GM21423 (cell line): ENCODE measurements around the gene CAMP.
"Not testable (repeated sequence)": the region's sequence is repeated elsewhere in the genome, so short reads cannot be mapped to it uniquely, and the experiment has no call there.

Experiments used
- ATAC-seq: cut with Tn5 transposase; IDR thresholded peaks from one replicate; pipeline ENCODE4 v1.9.1; 2021; ENCODE audit warnings: mild to moderate bottlenecking, moderate library complexity; ENCODE audit not compliant: unreplicated experiment

CAMP gene

DNA sequence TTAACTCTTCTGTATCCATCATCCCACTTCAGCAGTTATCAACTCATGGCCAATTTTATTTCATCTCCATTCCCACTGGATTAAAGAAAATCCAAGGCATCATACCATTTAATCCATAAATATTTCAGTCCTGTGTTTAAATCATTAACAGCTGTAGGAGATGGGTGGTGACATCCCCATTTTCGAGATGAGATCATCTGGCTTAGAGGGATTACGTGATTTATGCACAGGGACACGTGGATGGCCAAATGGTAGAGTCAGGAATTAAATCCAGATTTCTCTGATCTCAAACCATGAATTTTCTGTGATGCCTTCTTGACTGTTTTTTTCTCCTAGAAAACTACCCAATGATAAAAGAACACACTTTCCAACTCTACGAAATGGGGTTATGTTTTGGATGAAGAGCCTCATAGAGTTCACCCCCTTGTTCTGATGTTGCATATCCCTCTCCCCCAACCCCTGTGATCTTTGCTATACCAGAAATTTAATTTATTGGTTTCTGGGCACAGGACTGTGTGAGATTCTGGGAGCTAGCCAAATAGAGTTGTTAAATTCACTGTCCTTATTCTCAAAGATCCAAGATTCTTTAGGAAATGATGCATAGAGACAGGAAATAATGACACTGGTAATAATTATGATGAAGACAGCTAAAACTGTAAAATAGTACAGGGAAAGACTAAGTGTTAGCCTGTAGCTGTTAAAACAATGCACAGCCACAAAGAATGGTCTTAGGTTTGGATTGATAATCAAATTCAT, 25.0 kb downstream of the CAMP start:
- ATAC-seq = no peak

- ATAC-seq = no peak
Measured at GRCh38 chr3:48256557-48256956, 33.3 kb downstream of the CAMP start.

GRCh38 chr3:48258530-48258929, 35.2 kb downstream of the CAMP start:
- no peak for ATAC-seq

DNA sequence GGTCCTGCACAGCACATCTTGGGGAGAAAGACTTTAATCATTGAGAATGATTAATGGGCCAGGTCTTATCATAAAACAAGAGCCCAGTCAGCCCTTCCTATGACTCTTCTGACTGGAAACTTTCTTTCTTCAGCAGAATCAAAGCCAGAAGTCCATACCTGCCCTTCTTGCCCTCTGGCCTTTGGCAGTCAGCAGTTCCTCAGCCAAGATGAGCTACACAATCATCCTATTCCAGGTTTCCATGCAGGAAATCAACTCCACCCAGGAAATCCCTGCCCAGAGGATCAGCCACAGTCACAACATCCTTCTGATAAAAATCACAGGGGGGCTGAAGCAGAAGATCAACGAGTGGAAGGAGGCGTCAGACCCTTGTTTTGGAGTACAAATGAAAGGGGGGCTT, 44.5 kb downstream of the CAMP start:
- ATAC-seq = no peak

DNA sequence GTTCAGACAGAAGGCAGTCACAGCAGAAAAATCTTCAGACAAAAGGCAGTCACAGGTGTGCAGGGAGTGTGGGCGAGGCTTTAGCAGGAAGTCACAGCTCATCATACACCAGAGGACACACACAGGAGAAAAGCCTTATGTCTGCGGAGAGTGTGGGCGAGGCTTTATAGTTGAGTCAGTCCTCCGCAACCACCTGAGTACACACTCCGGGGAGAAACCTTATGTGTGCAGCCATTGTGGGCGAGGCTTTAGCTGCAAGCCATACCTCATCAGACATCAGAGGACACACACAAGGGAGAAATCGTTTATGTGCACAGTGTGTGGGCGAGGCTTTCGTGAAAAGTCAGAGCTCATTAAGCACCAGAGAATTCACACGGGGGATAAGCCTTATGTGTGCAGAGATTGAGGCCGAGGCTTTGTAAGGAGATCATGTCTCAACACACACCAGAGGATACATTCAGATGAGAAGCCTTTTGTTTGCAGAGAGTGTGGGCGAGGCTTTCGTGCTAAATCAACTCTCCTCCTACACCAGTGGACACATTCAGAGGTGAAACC, 45.2 kb downstream of the CAMP start:
- no peak for ATAC-seq

DNA sequence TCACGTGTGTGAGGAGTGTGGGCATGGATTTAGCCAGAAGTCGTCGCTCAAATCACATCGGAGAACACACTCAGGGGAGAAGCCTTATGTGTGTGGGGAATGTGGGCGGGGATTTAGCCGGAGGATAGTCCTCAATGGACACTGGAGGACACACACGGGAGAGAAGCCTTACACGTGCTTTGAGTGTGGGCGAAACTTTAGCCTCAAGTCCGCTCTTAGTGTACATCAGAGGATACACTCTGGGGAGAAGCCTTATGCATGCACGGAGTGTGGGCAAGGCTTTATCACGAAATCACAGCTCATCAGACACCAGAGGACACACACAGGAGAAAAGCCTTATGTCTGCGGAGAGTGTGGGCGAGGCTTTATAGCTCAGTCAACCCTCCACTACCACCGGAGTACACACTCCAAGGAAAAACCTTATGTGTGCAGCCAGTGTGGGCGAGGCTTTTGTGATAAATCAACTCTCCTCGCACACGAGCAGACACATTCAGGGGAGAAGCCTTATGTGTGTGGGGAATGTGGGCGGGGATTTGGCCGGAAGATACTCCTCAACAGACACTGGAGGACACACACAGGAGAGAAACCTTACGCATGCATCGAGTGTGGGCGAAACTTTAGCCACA, 45.8 kb downstream of the CAMP start:
- no peak for ATAC-seq

GRCh38 chr3:48269592-48269991, 46.3 kb downstream of the CAMP start:
- no peak for ATAC-seq

- ATAC-seq = no peak
Measured at GRCh38 chr3:48270306-48270705, 47.0 kb downstream of the CAMP start.

DNA sequence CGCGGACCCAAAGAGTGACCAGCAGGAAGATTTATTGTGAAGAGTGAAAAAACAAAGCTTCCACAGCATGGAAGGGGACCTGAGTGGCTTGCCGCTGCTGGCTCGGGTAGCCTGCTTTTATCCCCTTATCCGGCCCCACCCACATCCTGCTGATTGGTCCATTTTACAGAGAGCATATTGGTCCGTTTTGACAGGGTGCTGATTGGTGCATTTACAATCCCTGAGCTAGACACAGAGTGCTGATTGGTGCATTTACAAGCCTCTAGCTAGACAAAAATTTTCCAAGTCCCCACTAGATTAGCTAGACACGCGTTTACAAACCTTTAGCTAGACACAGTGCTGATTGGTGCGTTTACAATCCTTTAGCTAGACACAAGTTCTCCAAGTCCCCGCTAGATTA, 47.9 kb downstream of the CAMP start:
- ATAC-seq = not testable (repeated sequence)

DNA sequence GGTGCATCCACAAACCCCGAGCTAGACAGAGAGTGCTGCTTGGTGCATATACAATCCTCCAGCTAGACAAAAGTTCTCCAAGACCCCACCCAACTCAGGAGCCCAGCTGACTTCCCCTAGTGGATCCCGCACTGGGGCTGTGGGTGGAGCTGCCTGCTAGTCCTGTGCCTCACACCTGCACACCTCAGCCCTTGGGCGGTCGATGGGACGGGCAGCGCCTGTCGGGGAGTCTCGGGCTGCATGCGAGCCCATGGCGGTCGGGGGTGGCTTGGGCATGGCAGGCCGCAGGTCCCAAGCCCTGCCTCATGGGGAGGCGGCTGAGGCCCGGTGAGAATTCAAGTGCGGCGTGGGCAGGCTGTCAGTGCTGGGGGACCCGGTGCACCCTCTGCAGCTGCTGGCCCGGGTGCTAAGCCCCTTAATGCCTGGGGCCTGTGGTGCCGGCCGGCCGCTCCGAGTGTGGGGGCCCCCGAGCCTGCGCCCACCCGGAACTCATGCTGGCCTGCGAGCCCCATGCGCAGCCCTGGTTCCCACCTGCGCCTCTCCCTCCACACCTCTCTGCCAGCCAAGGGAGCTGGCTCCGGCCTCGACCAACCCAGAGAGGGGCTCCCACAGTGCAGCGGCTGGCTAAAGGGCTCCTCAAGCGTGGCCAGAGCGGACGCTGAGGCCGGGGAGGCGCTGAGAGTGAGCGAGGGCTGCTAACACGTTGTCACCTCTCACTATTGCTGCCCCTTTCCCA, 48.6 kb downstream of the CAMP start:
- ATAC-seq = no peak

DNA sequence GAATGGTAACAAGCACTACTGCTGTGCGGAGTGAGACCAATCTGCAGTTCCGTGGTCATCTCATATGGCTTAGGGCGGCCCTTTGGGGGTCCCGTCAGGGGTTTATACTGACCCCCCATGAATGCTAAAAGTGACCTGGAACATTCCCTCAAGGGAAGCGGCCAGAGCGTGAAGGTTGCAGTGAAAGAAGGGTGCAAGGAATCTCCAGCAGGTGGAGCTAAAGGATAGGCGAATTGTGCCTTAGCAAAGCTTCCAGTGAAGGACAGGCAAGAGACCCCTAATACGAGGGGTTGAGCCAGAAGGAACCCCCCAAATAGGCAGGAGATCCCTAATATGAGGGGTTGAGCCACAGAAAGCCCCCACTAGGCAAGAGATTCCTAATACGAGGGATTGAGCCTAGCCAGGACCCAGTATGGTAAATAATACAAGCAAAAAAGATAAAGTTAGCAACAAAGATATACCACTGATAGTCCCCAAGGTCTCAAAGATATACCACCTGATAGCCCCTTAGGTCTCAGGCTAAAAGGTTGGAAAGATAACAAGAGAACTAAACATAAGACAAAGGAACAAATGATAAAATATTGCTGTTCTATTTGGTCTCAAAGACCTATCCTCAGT, 50.4 kb downstream of the CAMP start:
- no peak for ATAC-seq

- ATAC-seq = no peak
Measured at GRCh38 chr3:48274452-48274851, 51.2 kb downstream of the CAMP start.
